Measurements from ENCODE around the gene FREM2.

Gene FREM2

GRCh38 chr13:38767506-38768265 is 80.8 kb downstream of the FREM2 start:
- DNase-seq = peak; percentile 3

GRCh38 chr13:38769526-38769925 is 82.6 kb downstream of the FREM2 start:
- DNase-seq = no peak

GRCh38 chr13:38775085-38775484 is 88.2 kb downstream of the FREM2 start:
- DNase-seq = no peak

GRCh38 chr13:38777347-38778119 is 90.7 kb downstream of the FREM2 start:
- no peak for DNase-seq

- DNase-seq = no peak
Measured at GRCh38 chr13:38781539-38781938, 94.7 kb downstream of the FREM2 start.

- no peak for DNase-seq
Measured at GRCh38 chr13:38784036-38784880, 97.4 kb downstream of the FREM2 start.

- no peak for DNase-seq
Measured at GRCh38 chr13:38785042-38785441, 98.2 kb downstream of the FREM2 start.

GRCh38 chr13:38785490-38785889 is 98.6 kb downstream of the FREM2 start:
- DNase-seq = no peak

- no peak for DNase-seq
Measured at GRCh38 chr13:38787550-38787949, 100.7 kb downstream of the FREM2 start.

GRCh38 chr13:38796890-38797289 is 110.0 kb downstream of the FREM2 start:
- no peak for DNase-seq

GRCh38 chr13:38803531-38803930 is 116.7 kb downstream of the FREM2 start:
- DNase-seq = no peak

GRCh38 chr13:38804061-38804460 is 117.2 kb downstream of the FREM2 start:
- DNase-seq = no peak

- DNase-seq = peak; percentile 15
Measured at GRCh38 chr13:38804536-38804935, 117.7 kb downstream of the FREM2 start.

- DNase-seq = no peak
Measured at GRCh38 chr13:38814331-38814730, 127.5 kb downstream of the FREM2 start.

GRCh38 chr13:38819053-38819452 is 132.2 kb downstream of the FREM2 start:
- DNase-seq = peak; percentile 5

- DNase-seq = no peak
Measured at GRCh38 chr13:38819596-38819995, 132.7 kb downstream of the FREM2 start.

GRCh38 chr13:38821770-38822551 is 135.1 kb downstream of the FREM2 start:
- no peak for DNase-seq

- DNase-seq = no peak
Measured at GRCh38 chr13:38824342-38824741, 137.5 kb downstream of the FREM2 start.

GRCh38 chr13:38826182-38826813 is 139.4 kb downstream of the FREM2 start:
- no peak for DNase-seq

GRCh38 chr13:38830442-38831045 is 143.7 kb downstream of the FREM2 start:
- no peak for DNase-seq

GRCh38 chr13:38844581-38844980 is 157.7 kb downstream of the FREM2 start:
- no peak for DNase-seq

GRCh38 chr13:38848360-38848759 is 161.5 kb downstream of the FREM2 start:
- no peak for DNase-seq
